CD14-positive monocyte (primary cell): Measurements from ENCODE around the gene FGF4. TPM values are rescaled to one million over a fixed set of nuclear protein-coding genes. Genes with fewer than 3 reads are reported as not detected.

ENCODE experiments used
- DNase-seq, 3 donors: peaks; one replicate each; pipeline ENCODE4 v3.0.0-alpha.2; 2011 to 2022
- H2AFZ ChIP-seq: 2 replicates; pipeline ENCODE4 v1.6.0; 2012; ENCODE audit warnings: mild to moderate bottlenecking, low read depth, low read length, inconsistent platforms; ENCODE audit not compliant: insufficient read depth, poor library complexity, severe bottlenecking
- H3K27ac ChIP-seq, 2 donors: 1 replicate in 1 of 2; 2 replicates in 1 of 2; pipeline ENCODE4 v1.5.1; 2012 to 2013; ENCODE audit warnings: low read length in 2 of 2, control low read depth in 1 of 2, inconsistent platforms in 1 of 2, low read depth in 1 of 2, mild to moderate bottlenecking in 1 of 2
- H3K27me3 ChIP-seq, 2 donors: one replicate each; pipeline versions ENCODE4 v1.6.0 to v1.6.1; 2011 to 2013; ENCODE audit warnings: low read length in 2 of 2; ENCODE audit not compliant: control insufficient read depth in 2 of 2, insufficient read depth in 2 of 2
- H3K36me3 ChIP-seq, 2 donors: replicated peaks in 1 of 2; 1 replicate in 1 of 2; 2 replicates in 1 of 2; pipeline versions ENCODE4 v1.5.1 to v1.6.1; 2012 to 2013; ENCODE audit warnings: low read length in 2 of 2, control low read depth in 1 of 2, inconsistent platforms in 1 of 2, mild to moderate bottlenecking in 1 of 2; ENCODE audit not compliant: insufficient read depth in 2 of 2, control insufficient read depth in 1 of 2
- H3K4me1 ChIP-seq, 2 donors: 1 replicate in 1 of 2; 2 replicates in 1 of 2; pipeline versions ENCODE4 v1.5.1 to v1.6.1; 2012 to 2013; ENCODE audit warnings: low read length in 2 of 2, control low read depth in 1 of 2, inconsistent platforms in 1 of 2, mild to moderate bottlenecking in 1 of 2, moderate library complexity in 1 of 2; ENCODE audit not compliant: insufficient read depth in 2 of 2, control insufficient read depth in 1 of 2
- H3K4me2 ChIP-seq: replicated peaks from 2 replicates; pipeline ENCODE3; 2012; ENCODE audit warnings: low read length, moderate library complexity, mild to moderate bottlenecking; ENCODE audit not compliant: poor library complexity, severe bottlenecking; ENCODE audit errors: extremely low read depth
- H3K4me3 ChIP-seq, 3 experiments: fragments of 200-600 bp in 1 of 3; sonication (generic) in 1 of 3; replicated peaks in 1 of 3; 1 replicate in 2 of 3; 2 replicates in 1 of 3; pipeline ENCODE4 v1.5.1; 2011 to 2013; ENCODE audit warnings: low read length in 3 of 3, mild to moderate bottlenecking in 3 of 3, control low read depth in 2 of 3, low read depth in 2 of 3, inconsistent platforms in 1 of 3, moderate library complexity in 1 of 3
- H3K79me2 ChIP-seq: 2 replicates; pipeline ENCODE4 v1.6.0; 2012; ENCODE audit warnings: mild to moderate bottlenecking, control low read depth, inconsistent platforms, low read length, moderate library complexity; ENCODE audit not compliant: insufficient read depth
- H3K9ac ChIP-seq: 2 replicates; pipeline ENCODE4 v1.6.0; 2017; ENCODE audit warnings: low read length, mild to moderate bottlenecking; ENCODE audit not compliant: insufficient read depth, poor library complexity, severe bottlenecking
- H3K9me3 ChIP-seq, 2 donors: replicated peaks in 1 of 2; 1 replicate in 1 of 2; 2 replicates in 1 of 2; pipeline versions ENCODE4 v1.5.1 to v1.6.1; 2012 to 2013; ENCODE audit warnings: low read length in 2 of 2, control low read depth in 1 of 2; ENCODE audit not compliant: control insufficient read depth in 1 of 2, insufficient read depth in 1 of 2
- H4K20me1 ChIP-seq: 2 replicates; pipeline ENCODE4 v1.6.0; 2012; ENCODE audit warnings: mild to moderate bottlenecking, low read length, control low read depth, moderate library complexity; ENCODE audit not compliant: insufficient read depth
- H3K27ac Mint-ChIP-seq, 7 donors: one replicate each; pipeline ENCODE4 v1.8.0; 2020; ENCODE audit warnings: mild to moderate bottlenecking in 7 of 7, mixed read lengths in 7 of 7, moderate library complexity in 6 of 7, inconsistent platforms in 2 of 7
- H3K27me3 Mint-ChIP-seq, 3 donors: one replicate each; pipeline ENCODE4 v1.8.0; 2021 to 2022; ENCODE audit warnings: low read depth in 3 of 3, mild to moderate bottlenecking in 3 of 3, mixed read lengths in 3 of 3, moderate library complexity in 3 of 3, inconsistent platforms in 1 of 3
- H3K36me3 Mint-ChIP-seq, 2 donors: one replicate each; pipeline ENCODE4 v1.8.0; 2020; ENCODE audit warnings: mixed read lengths in 2 of 2, inconsistent platforms in 1 of 2, mild to moderate bottlenecking in 1 of 2
- H3K4me1 Mint-ChIP-seq: one replicate; pipeline ENCODE4 v1.8.0; 2020; ENCODE audit warnings: mild to moderate bottlenecking, mixed read lengths
- H3K4me3 Mint-ChIP-seq, 2 donors: one replicate each; pipeline ENCODE4 v1.8.0; 2020; ENCODE audit warnings: mild to moderate bottlenecking in 2 of 2, mixed read lengths in 2 of 2, moderate library complexity in 1 of 2
- H3K9me3 Mint-ChIP-seq, 7 donors: one replicate each; pipeline ENCODE4 v1.8.0; 2020 to 2022; ENCODE audit warnings: mixed read lengths in 7 of 7, mild to moderate bottlenecking in 6 of 7, moderate library complexity in 6 of 7, inconsistent platforms in 2 of 7
- WGBS: methylation state at CpG from one replicate; pipeline ENCODE4 v1.1.5; 2013; ENCODE audit warnings: missing lambda C conversion rate; ENCODE audit not compliant: insufficient coverage; 5-methylcytosine and 5-hydroxymethylcytosine counted together
- intact Hi-C, 2 donors: fragments of 100-400 bp; cut with micrococcal nuclease; formaldehyde crosslinking; loops; one replicate each; pipeline versions ENCODE4 v1.15.0 to v1.15.1; 2023
- polyA plus RNA-seq, 3 donors: library from polyadenylated mRNA; depleted of rRNA in 1 of 3; unstranded in 2 of 3; stranded (reverse) in 1 of 3; fragments of 300-500 nt in 2 of 3; fragments of >200 nt in 1 of 3; fragmentation: Illumina TruSeq in 2 of 3; gene quantifications; 1 replicate in 2 of 3; 2 replicates in 1 of 3; pipeline ENCODE4 v1.2.3, GENCODE V29; 2012 to 2021
- TF ChIP-seq, protein P1 (sequence below): fragments of 200-600 bp; IDR thresholded peaks from one replicate; pipeline ENCODE4 v1.8.0; 2022; ENCODE audit warnings: antibody characterized with exemption, mild to moderate bottlenecking

The FGF4 gene
- polyA plus RNA-seq, 3 donors: not detected

DNA sequence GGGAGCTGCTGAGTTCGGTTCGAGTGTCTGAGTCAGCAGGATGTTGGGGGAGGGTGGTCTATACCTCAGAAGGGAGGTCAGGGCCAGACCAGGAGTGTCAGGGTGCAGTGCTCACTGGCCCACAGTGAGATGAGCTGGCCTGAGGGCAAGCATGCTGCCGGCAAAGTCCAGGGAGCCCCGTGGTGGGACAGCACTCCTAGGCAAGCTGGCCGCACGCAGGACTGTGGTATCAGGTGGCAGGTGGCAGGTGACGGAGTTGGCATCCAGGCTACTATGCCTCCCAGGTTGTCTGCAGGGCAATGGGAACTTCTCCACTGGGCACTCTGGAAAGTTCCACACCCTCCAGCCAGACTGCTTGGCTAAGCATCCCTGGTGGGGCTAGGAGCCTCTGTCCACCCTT is 39.3 kb upstream of the FGF4 start:
- Histone ChIP-seq H3K4me2 (no peak overlapping the region), H3K27me3 (peaks cover 6 to 33% of the 10 kb centered on the region in 2 donors), H3K4me3 (no peak overlapping the region), H3K9me3 (no peaks in the 10 kb centered on the region), H3K79me2 (no peaks in the 10 kb centered on the region), H3K27ac (no peak overlapping the region), H4K20me1 (no peaks in the 10 kb centered on the region), H3K4me1 (no peaks in the 10 kb centered on the region), H3K36me3 (no peaks in the 10 kb centered on the region), H2AFZ (no peak overlapping the region), H3K9ac (no peak overlapping the region)
- no peak for DNase-seq
- Mint-ChIP-seq H3K36me3 (no peaks in the 10 kb centered on the region), H3K4me3 (no peak overlapping the region), H3K27ac (no peak overlapping the region), H3K27me3 (peaks cover 32 to 48% (median 33%) of the 10 kb centered on the region in 3 donors), H3K4me1 (no peaks in the 10 kb centered on the region), H3K9me3 (peaks cover 0 to 2% (median 0%) of the 10 kb centered on the region in 7 donors)
- intact Hi-C loops: no loop called here
- 83% methylated on average over 7 of the region's 7 CpGs for WGBS
- TF ChIP-seq, protein P1, sequence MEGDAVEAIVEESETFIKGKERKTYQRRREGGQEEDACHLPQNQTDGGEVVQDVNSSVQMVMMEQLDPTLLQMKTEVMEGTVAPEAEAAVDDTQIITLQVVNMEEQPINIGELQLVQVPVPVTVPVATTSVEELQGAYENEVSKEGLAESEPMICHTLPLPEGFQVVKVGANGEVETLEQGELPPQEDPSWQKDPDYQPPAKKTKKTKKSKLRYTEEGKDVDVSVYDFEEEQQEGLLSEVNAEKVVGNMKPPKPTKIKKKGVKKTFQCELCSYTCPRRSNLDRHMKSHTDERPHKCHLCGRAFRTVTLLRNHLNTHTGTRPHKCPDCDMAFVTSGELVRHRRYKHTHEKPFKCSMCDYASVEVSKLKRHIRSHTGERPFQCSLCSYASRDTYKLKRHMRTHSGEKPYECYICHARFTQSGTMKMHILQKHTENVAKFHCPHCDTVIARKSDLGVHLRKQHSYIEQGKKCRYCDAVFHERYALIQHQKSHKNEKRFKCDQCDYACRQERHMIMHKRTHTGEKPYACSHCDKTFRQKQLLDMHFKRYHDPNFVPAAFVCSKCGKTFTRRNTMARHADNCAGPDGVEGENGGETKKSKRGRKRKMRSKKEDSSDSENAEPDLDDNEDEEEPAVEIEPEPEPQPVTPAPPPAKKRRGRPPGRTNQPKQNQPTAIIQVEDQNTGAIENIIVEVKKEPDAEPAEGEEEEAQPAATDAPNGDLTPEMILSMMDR: no peak

DNA sequence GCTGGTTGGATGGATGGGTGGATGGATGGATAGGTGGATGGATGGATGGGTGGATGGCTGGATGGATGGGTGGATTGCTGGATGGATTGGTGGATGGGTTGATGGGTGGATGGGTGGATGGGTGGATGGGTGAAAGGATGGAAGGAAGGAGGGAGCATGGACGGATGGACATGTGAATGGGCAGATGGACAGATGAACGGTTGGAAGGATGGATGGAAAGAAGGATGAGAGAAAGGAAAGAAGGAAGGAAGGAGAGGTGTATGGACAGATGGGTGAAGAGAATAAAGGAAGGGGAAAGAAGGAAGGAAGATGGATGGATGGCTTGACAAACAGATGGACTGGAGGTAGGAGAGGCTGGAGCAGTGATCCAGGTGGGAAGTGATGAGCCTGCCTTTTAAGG is 38.7 kb upstream of the FGF4 start:
- TF ChIP-seq, protein P1: no peak
- peak overlapping the region in 1 of 2 donors; percentile 2 for H3K4me3 Mint-ChIP-seq

More for the DNA sequence above, 38.7 kb upstream of the FGF4 start:
- Histone ChIP-seq H3K27ac (no peak overlapping the region), H3K79me2 (no peaks in the 10 kb centered on the region), H4K20me1 (no peaks in the 10 kb centered on the region), H3K4me1 (no peaks in the 10 kb centered on the region), H2AFZ (no peak overlapping the region), H3K9ac (no peak overlapping the region), H3K36me3 (no peaks in the 10 kb centered on the region), H3K27me3 (peaks cover 6 to 31% of the 10 kb centered on the region in 2 donors), H3K9me3 (no peaks in the 10 kb centered on the region), H3K4me2 (no peak overlapping the region), H3K4me3 (no peak overlapping the region)
- intact Hi-C loops: no loop called here
- peaks cover 30 to 45% (median 32%) of the 10 kb centered on the region in 3 donors for H3K27me3 Mint-ChIP-seq
- peak overlapping the region in 1 of 7 donors; percentile 8 for H3K27ac Mint-ChIP-seq
- no peaks in the 10 kb centered on the region for H3K4me1 Mint-ChIP-seq
- H3K9me3 Mint-ChIP-seq: peaks cover 0 to 2% (median 0%) of the 10 kb centered on the region in 7 donors
- DNase-seq: no peak
- 94% methylated on average over 2 of the region's 2 CpGs for WGBS
- H3K36me3 Mint-ChIP-seq: no peaks in the 10 kb centered on the region
